Neural cell (in vitro differentiated cells): ENCODE data around the gene COQ8B. TPM values are rescaled to one million over a fixed set of nuclear protein-coding genes. Genes with fewer than 3 reads are reported as not detected.

Experiments used
- H2AFZ ChIP-seq: fragments of 200-600, 300-800 bp; sonication (generic), shearing (Covaris generic); 2 replicates; pipeline ENCODE4 v1.6.0; 2014; ENCODE audit warnings: low read depth, mild to moderate bottlenecking, antibody characterized with exemption, low read length, moderate library complexity
- H3F3A ChIP-seq: fragments of 200-600 bp; shearing (Covaris generic); 2 replicates; pipeline ENCODE4 v1.6.1; 2016; ENCODE audit warnings: mild to moderate bottlenecking, moderate library complexity, mixed read lengths, antibody characterized with exemption, low read length; ENCODE audit not compliant: insufficient read depth, poor library complexity, severe bottlenecking
- H3K27ac ChIP-seq: fragments of 200-600, 300-800 bp; sonication (generic), shearing (Covaris generic); 2 replicates; pipeline ENCODE4 v1.5.1; 2014; ENCODE audit warnings: mild to moderate bottlenecking, low read length, moderate library complexity
- H3K27me3 ChIP-seq: fragments of 300-800, 200-600 bp; sonication (generic), shearing (Covaris generic); 2 replicates; pipeline ENCODE4 v1.6.0; 2014; ENCODE audit warnings: mild to moderate bottlenecking, low read depth, low read length, moderate library complexity; ENCODE audit not compliant: insufficient read depth
- H3K36me3 ChIP-seq: fragments of 300-800, 200-600 bp; sonication (generic), shearing (Covaris generic); 2 replicates; pipeline ENCODE4 v1.5.1; 2014; ENCODE audit warnings: mild to moderate bottlenecking, antibody characterized with exemption, low read length, moderate library complexity; ENCODE audit not compliant: insufficient read depth
- H3K4me2 ChIP-seq: fragments of 300-800, 200-600 bp; sonication (generic), shearing (Covaris generic); 2 replicates; pipeline ENCODE4 v1.6.0; 2014; ENCODE audit warnings: mild to moderate bottlenecking, low read length
- H3K4me3 ChIP-seq: fragments of 300-800, 200-600 bp; sonication (generic), shearing (Covaris generic); 2 replicates; pipeline ENCODE4 v1.5.1; 2014; ENCODE audit warnings: mild to moderate bottlenecking, low read length, moderate library complexity
- H3K79me2 ChIP-seq: fragments of 200-600 bp; shearing (Covaris generic); replicated peaks from 2 replicates; pipeline ENCODE4 v1.6.0; 2014; ENCODE audit warnings: mild to moderate bottlenecking, low read length, moderate library complexity; ENCODE audit not compliant: insufficient read depth
- H3K9ac ChIP-seq: fragments of 300-800, 200-600 bp; sonication (generic), shearing (Covaris generic); 2 replicates; pipeline ENCODE4 v1.6.1; 2016; ENCODE audit warnings: mild to moderate bottlenecking, low read length, mixed read lengths
- H3K9me2 ChIP-seq: fragments of 200-600 bp; shearing (Covaris generic); 2 replicates; pipeline ENCODE4 v1.6.1; 2016; ENCODE audit warnings: mild to moderate bottlenecking, low read length, mixed read lengths; ENCODE audit not compliant: insufficient read depth
- H3K9me3 ChIP-seq: fragments of 200-600, 300-800 bp; sonication (generic), shearing (Covaris generic); 2 replicates; pipeline ENCODE4 v1.6.1; 2016; ENCODE audit warnings: mild to moderate bottlenecking, mixed run types, low read length, moderate library complexity, mixed read lengths
- H4K20me1 ChIP-seq: fragments of 200-600 bp; shearing (Covaris generic); 2 replicates; pipeline ENCODE4 v1.6.1; 2016; ENCODE audit warnings: mild to moderate bottlenecking, mixed run types; ENCODE audit not compliant: insufficient read depth
- CTCF ChIP-seq: fragments of 450-650 bp; IDR thresholded peaks from 2 replicates; pipeline ENCODE4 v1.5.1; 2014; ENCODE audit warnings: antibody characterized with exemption, mild to moderate bottlenecking, moderate library complexity; ENCODE audit not compliant: poor library complexity, severe bottlenecking
- EP300 ChIP-seq: fragments of 450-650 bp; conservative IDR thresholded peaks from 2 replicates; pipeline ENCODE4 v1.6.1; 2014; ENCODE audit warnings: antibody characterized with exemption, mild to moderate bottlenecking, moderate library complexity; ENCODE audit not compliant: poor library complexity, severe bottlenecking
- EZH2 ChIP-seq: fragments of 200-600, 300-800 bp; shearing (Covaris generic), sonication (generic); IDR thresholded peaks from 2 replicates; pipeline ENCODE4 v1.6.1; 2014; ENCODE audit warnings: antibody characterized with exemption, low read length, borderline replicate concordance, mild to moderate bottlenecking; ENCODE audit not compliant: insufficient read depth, poor library complexity, severe bottlenecking
- MXI1 ChIP-seq: fragments of 450-650 bp; conservative IDR thresholded peaks from 2 replicates; pipeline ENCODE4 v1.6.1; 2014; ENCODE audit warnings: antibody characterized with exemption, mild to moderate bottlenecking; ENCODE audit not compliant: poor library complexity, severe bottlenecking
- POLR2AphosphoS5 ChIP-seq: IDR thresholded peaks from 2 replicates; pipeline ENCODE4 v1.6.1; 2012
- RAD21 ChIP-seq: fragments of 450-650 bp; conservative IDR thresholded peaks from 2 replicates; pipeline ENCODE4 v1.6.1; 2014; ENCODE audit warnings: antibody characterized with exemption, mild to moderate bottlenecking, moderate library complexity
- REST ChIP-seq: IDR thresholded peaks from 2 replicates; pipeline ENCODE4 v1.6.1; 2012; ENCODE audit warnings: borderline replicate concordance
- SMC3 ChIP-seq: fragments of 450-650 bp; conservative IDR thresholded peaks from 2 replicates; pipeline ENCODE4 v1.6.1; 2014; ENCODE audit warnings: antibody characterized with exemption, mild to moderate bottlenecking, moderate library complexity; ENCODE audit not compliant: poor library complexity
- TAF1 ChIP-seq: IDR thresholded peaks from 2 replicates; pipeline ENCODE4 v1.6.1; 2012; ENCODE audit warnings: low read depth
- polyA plus RNA-seq: library from polyadenylated mRNA; depleted of rRNA; stranded (reverse); fragments of >200 nt; gene quantifications from 2 replicates; pipeline ENCODE4 v1.2.3, GENCODE V29; 2014

The COQ8B gene
- polyA plus RNA-seq, 1 donor from 2014 or later, result 83.2 TPM

- Histone ChIP-seq H3K9me2 (no peaks in the 10 kb centered on the region), H3K36me3 (no peaks in the 10 kb centered on the region), H3K27ac (no peak overlapping the region), H4K20me1 (no peaks in the 10 kb centered on the region), H3K4me3 (no peak overlapping the region), H3K4me2 (no peak overlapping the region), H3K9ac (no peak overlapping the region), H3K9me3 (no peaks in the 10 kb centered on the region), H3K79me2 (peaks cover 19% of the 10 kb centered on the region), H3F3A (no peaks in the 10 kb centered on the region), H2AFZ (no peak overlapping the region), H3K27me3 (no peaks in the 10 kb centered on the region)
- TF ChIP-seq TAF1, result no peak
- no peak for TF ChIP-seq EP300
- no peak for TF ChIP-seq SMC3
- no peak for TF ChIP-seq CTCF
- TF ChIP-seq MXI1, result no peak
- no peak for TF ChIP-seq EZH2
Measured at GRCh38 chr19:40747536-40747935, 30.9 kb upstream of the COQ8B start.

- no peak overlapping the region for H3K27ac ChIP-seq
- H3K4me3 ChIP-seq, result no peak overlapping the region
- H3K27me3 ChIP-seq, result no peaks in the 10 kb centered on the region
- no peak overlapping the region for H2AFZ ChIP-seq
- H3K4me2 ChIP-seq, result no peak overlapping the region
- no peaks in the 10 kb centered on the region for H4K20me1 ChIP-seq
- H3K79me2 ChIP-seq, result peaks cover 9% of the 10 kb centered on the region
- H3K9me3 ChIP-seq, result no peaks in the 10 kb centered on the region
- H3K36me3 ChIP-seq, result no peaks in the 10 kb centered on the region
- no peaks in the 10 kb centered on the region for H3K9me2 ChIP-seq
- H3F3A ChIP-seq, result no peaks in the 10 kb centered on the region
- TF ChIP-seq REST (no peak), TAF1 (no peak), EZH2 (no peak), EP300 (no peak), RAD21 (no peak), CTCF (no peak), POLR2AphosphoS5 (no peak), SMC3 (no peak), MXI1 (no peak)
- H3K9ac ChIP-seq, result no peak overlapping the region
Measured at GRCh38 chr19:40745402-40745780, 28.7 kb upstream of the COQ8B start.
